Hepatocyte (in vitro differentiated cells): Measurements from ENCODE around the gene NDUFB10. TPM values are rescaled to one million over a fixed set of nuclear protein-coding genes. Genes with fewer than 3 reads are reported as not detected.

Experiments used
- DNase-seq: peaks from one replicate; pipeline ENCODE4 v3.0.0-alpha.2; 2016; ENCODE audit warnings: low spot score
- H2AFZ ChIP-seq: fragments of 200-600 bp; sonication (generic); 2 replicates; pipeline ENCODE4 v1.6.0; 2016; ENCODE audit warnings: antibody characterized with exemption, mild to moderate bottlenecking
- H3K27ac ChIP-seq: fragments of 200-600 bp; sonication (generic); 2 replicates; pipeline ENCODE4 v1.5.1; 2016; ENCODE audit warnings: mild to moderate bottlenecking
- H3K27me3 ChIP-seq: fragments of 200-600 bp; sonication (generic); 2 replicates; pipeline ENCODE4 v1.6.1; 2016
- H3K36me3 ChIP-seq: fragments of 200-600 bp; sonication (generic); replicated peaks from 2 replicates; pipeline ENCODE4 v1.5.1; 2016; ENCODE audit warnings: low read depth; ENCODE audit not compliant: insufficient read depth
- H3K4me1 ChIP-seq: fragments of 200-600 bp; sonication (generic); 2 replicates; pipeline ENCODE4 v1.5.1; 2016; ENCODE audit warnings: mild to moderate bottlenecking, moderate library complexity; ENCODE audit not compliant: insufficient read depth
- H3K4me2 ChIP-seq: fragments of 200-600 bp; sonication (generic); 2 replicates; pipeline ENCODE4 v1.6.0; 2016
- H3K4me3 ChIP-seq: fragments of 200-600 bp; sonication (generic); 2 replicates; pipeline ENCODE4 v1.5.1; 2016; ENCODE audit warnings: mild to moderate bottlenecking
- H3K79me2 ChIP-seq: fragments of 200-600 bp; sonication (generic); 2 replicates; pipeline ENCODE4 v1.6.0; 2017; ENCODE audit warnings: mild to moderate bottlenecking
- H3K9me2 ChIP-seq: fragments of 200-600 bp; sonication (generic); replicated peaks from 2 replicates; pipeline ENCODE4 v1.6.0; 2017; ENCODE audit warnings: mild to moderate bottlenecking; ENCODE audit not compliant: insufficient read depth
- H3K9me3 ChIP-seq: fragments of 200-600 bp; sonication (generic); 2 replicates; pipeline ENCODE4 v1.5.1; 2016; ENCODE audit warnings: low read depth, mild to moderate bottlenecking
- H4K20me1 ChIP-seq: fragments of 200-600 bp; sonication (generic); 2 replicates; pipeline ENCODE4 v1.6.0; 2016; ENCODE audit warnings: mild to moderate bottlenecking; ENCODE audit not compliant: insufficient read depth, poor library complexity, severe bottlenecking
- CTCF ChIP-seq: fragments of 200-600 bp; sonication (generic); IDR thresholded peaks from 2 replicates; pipeline ENCODE4 v1.5.1; 2016; ENCODE audit warnings: antibody characterized with exemption, mild to moderate bottlenecking; ENCODE audit not compliant: poor library complexity
- EZH2 ChIP-seq: fragments of 200-600 bp; sonication (generic); IDR thresholded peaks from 2 replicates; pipeline ENCODE4 v1.6.1; 2016; ENCODE audit warnings: antibody characterized with exemption, mild to moderate bottlenecking, borderline replicate concordance
- EZH2phosphoT487 ChIP-seq: fragments of 200-600 bp; sonication (generic); IDR thresholded peaks from one replicate; pipeline ENCODE4 v1.6.1; 2018; ENCODE audit warnings: antibody characterized with exemption, mild to moderate bottlenecking, low read depth, moderate library complexity; ENCODE audit not compliant: unreplicated experiment, severe bottlenecking
- WGBS: methylation state at CpG from one replicate; pipeline ENCODE4 v1.1.6; 2016; ENCODE audit warnings: low lambda C conversion rate; ENCODE audit errors: missing lambda C conversion rate; 5-methylcytosine and 5-hydroxymethylcytosine counted together
- polyA plus RNA-seq: library from polyadenylated mRNA; unstranded; fragments of >200 nt; fragmentation: Nextera tagmentation; extraction: Ambion mirVana; gene quantifications from 2 replicates; pipeline ENCODE4 v1.2.1, GENCODE V29; 2016
- small RNA-seq: library from RNA; depleted of rRNA; stranded (forward); fragments of <200 nt; gene quantifications from one replicate; pipeline ENCODE3, GENCODE V24; 2014
- total RNA-seq: library from RNA; depleted of rRNA; stranded (reverse); fragments of >200 nt; gene quantifications from 2 replicates; pipeline ENCODE4 v1.2.3, GENCODE V29; 2014

Gene NDUFB10
- total and polyA plus RNA-seq, 2 experiments from 2014 or later: 234 to 244 TPM

GRCh38 chr16:2009164-2009711 lies 49.9 kb downstream of the NDUFB10 start:
- Histone ChIP-seq H3K79me2 (peaks cover 57% of the 10 kb centered on the region), H3K4me2 (peak overlapping the region; percentile 86), H3K4me1 (peaks cover 27% of the 10 kb centered on the region), H3K9me3 (no peaks in the 10 kb centered on the region), H3K27ac (peak overlapping the region; percentile 99), H2AFZ (peak overlapping the region; percentile 49), H3K9me2 (no peaks in the 10 kb centered on the region), H3K27me3 (no peaks in the 10 kb centered on the region), H3K4me3 (peak overlapping the region; percentile 93), H3K36me3 (no peaks in the 10 kb centered on the region), H4K20me1 (peaks cover 48% of the 10 kb centered on the region)
- DNase-seq: peak; percentile 53
- TF ChIP-seq CTCF (no peak), EZH2phosphoT487 (no peak), EZH2 (no peak)
- WGBS: 1% methylated on average over 34 of the region's 55 CpGs

GRCh38 chr16:2009791-2010510 lies 50.6 kb downstream of the NDUFB10 start, which contains the start of gene ZNF598:
TSS of gene ZNF598 (minus strand) at chr16:2009821.
- 4% methylated on average over 41 of the region's 52 CpGs for WGBS
- Histone ChIP-seq H3K4me3 (peak within 1 kb of the TSS; percentile 93), H3K79me2 (peaks cover 50% of the 10 kb centered on the region), H3K9me2 (no peaks in the 10 kb centered on the region), H4K20me1 (peaks cover 43% of the 10 kb centered on the region), H3K4me1 (peaks cover 28% of the 10 kb centered on the region), H2AFZ (peak within 1 kb of the TSS; percentile 62), H3K27ac (peak within 1 kb of the TSS; percentile 99), H3K36me3 (no peaks in the 10 kb centered on the region), H3K9me3 (no peaks in the 10 kb centered on the region), H3K4me2 (peak within 1 kb of the TSS; percentile 86), H3K27me3 (no peaks in the 10 kb centered on the region)
- no peak for TF ChIP-seq CTCF
- TF ChIP-seq EZH2phosphoT487: no peak
- no peak for TF ChIP-seq EZH2
- DNase-seq: peak; percentile 96

Small RNA genes lying within 50 kb of the gene (small RNA-seq; reads per million reads assigned to genes)
- gene AC005363.2 (not detected), gene SNORA10 (not detected), gene SNORA64 (not detected)

Other genes starting within 250 kb of the NDUFB10 start
- 34.8 and 51.7 TPM in 2 replicates for gene NME3, start 188.0 kb upstream of the NDUFB10 start, total RNA-seq
- gene NME3, start 188.0 kb upstream of the NDUFB10 start, polyA plus RNA-seq: 86.6 and 104 TPM in 2 replicates
- 12.0 and 17.7 TPM in 2 replicates for gene EME2, start 186.7 kb upstream of the NDUFB10 start, total RNA-seq
- 20.8 and 28.2 TPM in 2 replicates for gene EME2, start 186.7 kb upstream of the NDUFB10 start, polyA plus RNA-seq
- 115 and 116 TPM in 2 replicates for gene MRPS34, start 186.4 kb upstream of the NDUFB10 start, total RNA-seq
- 155 TPM in 2 replicates for gene MRPS34, start 186.4 kb upstream of the NDUFB10 start, polyA plus RNA-seq
- 34.4 and 38.8 TPM in 2 replicates for gene SPSB3, start 177.0 kb upstream of the NDUFB10 start, total RNA-seq
- gene SPSB3, start 177.0 kb upstream of the NDUFB10 start, polyA plus RNA-seq: 64.6 and 76.4 TPM in 2 replicates
- 72.7 and 85.4 TPM in 2 replicates for gene NUBP2, start 176.6 kb upstream of the NDUFB10 start, total RNA-seq
- 92.9 and 101 TPM in 2 replicates for gene NUBP2, start 176.6 kb upstream of the NDUFB10 start, polyA plus RNA-seq
- 10.6 and 11.2 TPM in 2 replicates for gene IGFALS, start 165.8 kb upstream of the NDUFB10 start, total RNA-seq
- 10.7 and 12.6 TPM in 2 replicates for gene IGFALS, start 165.8 kb upstream of the NDUFB10 start, polyA plus RNA-seq
- gene HAGH, start 132.7 kb upstream of the NDUFB10 start, total RNA-seq: 55.6 and 69.3 TPM in 2 replicates
- gene HAGH, start 132.7 kb upstream of the NDUFB10 start, polyA plus RNA-seq: 91.7 and 113 TPM in 2 replicates
- 80.6 and 101 TPM in 2 replicates for gene FAHD1, start 132.3 kb upstream of the NDUFB10 start, total RNA-seq
- gene FAHD1, start 132.3 kb upstream of the NDUFB10 start, polyA plus RNA-seq: 59.4 and 76.6 TPM in 2 replicates
- gene MEIOB, start 87.4 kb upstream of the NDUFB10 start, total RNA-seq: 0.60 TPM in 1 of 2 replicates, not detected in the other
- 0.28 TPM in 1 of 2 replicates, not detected in the other for gene MEIOB, start 87.4 kb upstream of the NDUFB10 start, polyA plus RNA-seq
- gene HS3ST6, start 41.1 kb upstream of the NDUFB10 start, total RNA-seq: not detected in 2 replicates
- gene HS3ST6, start 41.1 kb upstream of the NDUFB10 start, polyA plus RNA-seq: 0.41 and 0.63 TPM in 2 replicates
- gene MSRB1, start 16.3 kb upstream of the NDUFB10 start, total RNA-seq: 31.3 and 43.4 TPM in 2 replicates
- gene MSRB1, start 16.3 kb upstream of the NDUFB10 start, polyA plus RNA-seq: 48.7 and 62.4 TPM in 2 replicates
- gene RPL3L, start 4.8 kb upstream of the NDUFB10 start, total RNA-seq: not detected in 2 replicates
- gene RPL3L, start 4.8 kb upstream of the NDUFB10 start, polyA plus RNA-seq: 0.08 TPM in 1 of 2 replicates, not detected in the other
- gene RPS2, start 5.3 kb downstream of the NDUFB10 start, total RNA-seq: 1,991 and 2,285 TPM in 2 replicates
- 1,449 and 1,663 TPM in 2 replicates for gene RPS2, start 5.3 kb downstream of the NDUFB10 start, polyA plus RNA-seq
- not detected in 2 replicates for gene RNF151, start 7.3 kb downstream of the NDUFB10 start, total RNA-seq
- not detected in 2 replicates for gene RNF151, start 7.3 kb downstream of the NDUFB10 start, polyA plus RNA-seq
- gene TBL3, start 12.5 kb downstream of the NDUFB10 start, total RNA-seq: 19.9 and 24.2 TPM in 2 replicates
- 48.5 and 56.3 TPM in 2 replicates for gene TBL3, start 12.5 kb downstream of the NDUFB10 start, polyA plus RNA-seq
- gene NOXO1, start 21.9 kb downstream of the NDUFB10 start, total RNA-seq: 2.3 and 5.1 TPM in 2 replicates
- gene NOXO1, start 21.9 kb downstream of the NDUFB10 start, polyA plus RNA-seq: 5.4 and 6.0 TPM in 2 replicates
- gene GFER, start 24.7 kb downstream of the NDUFB10 start, total RNA-seq: 34.0 and 34.9 TPM in 2 replicates
- gene GFER, start 24.7 kb downstream of the NDUFB10 start, polyA plus RNA-seq: 44.0 and 56.8 TPM in 2 replicates
- gene SYNGR3, start 30.4 kb downstream of the NDUFB10 start, total RNA-seq: 1.4 and 2.2 TPM in 2 replicates
- gene SYNGR3, start 30.4 kb downstream of the NDUFB10 start, polyA plus RNA-seq: 1.5 and 2.5 TPM in 2 replicates
- 22.8 and 42.6 TPM in 2 replicates for gene ZNF598, start 50.3 kb downstream of the NDUFB10 start, total RNA-seq
- 29.5 and 36.8 TPM in 2 replicates for gene ZNF598, start 50.3 kb downstream of the NDUFB10 start, polyA plus RNA-seq
- gene NPW, start 60.2 kb downstream of the NDUFB10 start, total RNA-seq: 2.7 and 4.1 TPM in 2 replicates
- 45.2 and 57.6 TPM in 2 replicates for gene NPW, start 60.2 kb downstream of the NDUFB10 start, polyA plus RNA-seq
- gene NHERF2, start 67.4 kb downstream of the NDUFB10 start, total RNA-seq: 25.9 and 29.6 TPM in 2 replicates
- gene NHERF2, start 67.4 kb downstream of the NDUFB10 start, polyA plus RNA-seq: 37.7 and 43.8 TPM in 2 replicates
- 19.6 and 20.2 TPM in 2 replicates for gene NTHL1, start 88.3 kb downstream of the NDUFB10 start, total RNA-seq
- 23.4 and 28.5 TPM in 2 replicates for gene NTHL1, start 88.3 kb downstream of the NDUFB10 start, polyA plus RNA-seq
- gene TSC2, start 88.4 kb downstream of the NDUFB10 start, total RNA-seq: 39.5 and 41.8 TPM in 2 replicates
- 78.7 and 113 TPM in 2 replicates for gene TSC2, start 88.4 kb downstream of the NDUFB10 start, polyA plus RNA-seq
- gene PKD1, start 176.4 kb downstream of the NDUFB10 start, total RNA-seq: 40.2 and 60.6 TPM in 2 replicates
- gene PKD1, start 176.4 kb downstream of the NDUFB10 start, polyA plus RNA-seq: 35.9 and 49.3 TPM in 2 replicates
- 4.1 and 8.3 TPM in 2 replicates for gene RAB26, start 189.1 kb downstream of the NDUFB10 start, total RNA-seq
- 11.3 and 15.0 TPM in 2 replicates for gene RAB26, start 189.1 kb downstream of the NDUFB10 start, polyA plus RNA-seq
- gene TRAF7, start 196.2 kb downstream of the NDUFB10 start, total RNA-seq: 55.1 and 73.4 TPM in 2 replicates
- 30.0 and 37.4 TPM in 2 replicates for gene TRAF7, start 196.2 kb downstream of the NDUFB10 start, polyA plus RNA-seq
- gene CASKIN1, start 237.1 kb downstream of the NDUFB10 start, total RNA-seq: 0.47 and 0.80 TPM in 2 replicates
- gene CASKIN1, start 237.1 kb downstream of the NDUFB10 start, polyA plus RNA-seq: 1.7 TPM in 2 replicates
- gene MLST8, start 245.9 kb downstream of the NDUFB10 start, total RNA-seq: 28.3 and 52.4 TPM in 2 replicates
- gene MLST8, start 245.9 kb downstream of the NDUFB10 start, polyA plus RNA-seq: 87.3 and 88.3 TPM in 2 replicates